H1 (cell line): ENCODE data around the gene ATAD3A. TPM values are rescaled to one million over a fixed set of nuclear protein-coding genes. Genes with fewer than 3 reads are reported as not detected.

Experiments
- CTCF ChIA-PET: fragments of 300-600 bp; sonication (Branson Sonifier 250); formaldehyde crosslinking; loops from one replicate; lab custom pipeline; 2021; ENCODE audit not compliant: partially characterized antibody; lab: Charles Lee
- POLR2A ChIA-PET: fragments of 300-600 bp; sonication (Branson Sonifier 250); formaldehyde crosslinking; loops from one replicate; lab custom pipeline; 2021; ENCODE audit warnings: inconsistent platforms; ENCODE audit not compliant: partially characterized antibody; lab: Charles Lee
- DNase-seq, 2 experiments: peaks; one replicate each; pipeline versions ENCODE4 v3.0.0 to v3.0.0-alpha.2; 2010 to 2022; ENCODE audit warnings: low spot score in 2 of 2, low read depth in 1 of 2, mixed read lengths in 1 of 2
- FAIRE-seq: peaks from 2 replicates; lab custom pipeline; 2011; peaks lifted over from hg19 to GRCh38; lab: Jason Lieb, UNC
- H2AFZ ChIP-seq: 2 replicates; pipeline ENCODE4 v1.8.1; 2012; ENCODE audit warnings: low read length, inconsistent platforms
- H2AK5ac ChIP-seq: 2 replicates; pipeline ENCODE4 v1.6.1; 2013; ENCODE audit warnings: low read depth, low read length
- H2BK120ac ChIP-seq: replicated peaks from 2 replicates; pipeline ENCODE3; 2013; ENCODE audit warnings: low read depth, low read length, inconsistent platforms
- H2BK12ac ChIP-seq: 2 replicates; pipeline ENCODE4 v1.6.1; 2013; ENCODE audit warnings: low read depth, low read length
- H2BK15ac ChIP-seq: 2 replicates; pipeline ENCODE4 v1.6.1; 2013; ENCODE audit warnings: low read length
- H2BK20ac ChIP-seq: 2 replicates; pipeline ENCODE4 v1.6.1; 2013; ENCODE audit warnings: low read length
- H2BK5ac ChIP-seq: 2 replicates; pipeline ENCODE4 v1.6.1; 2013; ENCODE audit warnings: low read depth, low read length
- H3K14ac ChIP-seq: 2 replicates; pipeline ENCODE4 v1.6.1; 2013; ENCODE audit warnings: inconsistent platforms; ENCODE audit not compliant: insufficient read length
- H3K18ac ChIP-seq: 2 replicates; pipeline ENCODE4 v1.6.1; 2013; ENCODE audit warnings: low read length; ENCODE audit errors: extremely low read depth
- H3K23ac ChIP-seq: 2 replicates; pipeline ENCODE4 v1.6.1; 2013; ENCODE audit warnings: inconsistent platforms; ENCODE audit not compliant: insufficient read length
- H3K23me2 ChIP-seq: 2 replicates; pipeline ENCODE4 v1.6.1; 2013; ENCODE audit warnings: low read depth, low read length
- H3K27ac ChIP-seq: 2 replicates; pipeline ENCODE4 v1.6.1; 2011; ENCODE audit warnings: low read depth, low read length, inconsistent platforms
- H3K27me3 ChIP-seq, 4 experiments: replicated peaks in 1 of 4; 1 replicate in 1 of 4; 2 replicates in 3 of 4; pipeline versions ENCODE4 v1.6.1 to v1.8.1; 2011 to 2013; ENCODE audit warnings: low read length in 3 of 4, mild to moderate bottlenecking in 3 of 4, inconsistent platforms in 2 of 4, mixed read lengths in 2 of 4, moderate library complexity in 1 of 4; ENCODE audit not compliant: control insufficient read depth in 3 of 4, insufficient read depth in 3 of 4; ENCODE audit errors: extremely low read depth in 1 of 4
- H3K36me3 ChIP-seq, 4 experiments: 2 replicates each; pipeline versions ENCODE4 v1.6.1 to v1.8.1; 2011 to 2013; ENCODE audit warnings: mild to moderate bottlenecking in 4 of 4, low read length in 3 of 4, moderate library complexity in 2 of 4, control low read depth in 1 of 4, inconsistent platforms in 1 of 4; ENCODE audit not compliant: insufficient read depth in 4 of 4, control insufficient read depth in 2 of 4
- H3K4ac ChIP-seq: replicated peaks from 2 replicates; pipeline ENCODE3; 2013; ENCODE audit warnings: low read length, low read depth, mixed read lengths, inconsistent platforms; ENCODE audit not compliant: insufficient read length
- H3K4me1 ChIP-seq, 4 experiments: replicated peaks in 1 of 4; 1 replicate in 1 of 4; 2 replicates in 3 of 4; pipeline versions ENCODE4 v1.6.1 to v1.8.1; 2011 to 2013; ENCODE audit warnings: low read length in 3 of 4, inconsistent platforms in 2 of 4, mixed read lengths in 1 of 4; ENCODE audit not compliant: insufficient read depth in 4 of 4, control insufficient read depth in 3 of 4
- H3K4me2 ChIP-seq, 2 experiments: 2 replicates each; pipeline versions ENCODE4 v1.6.1 to v1.8.1; 2011 to 2013; ENCODE audit warnings: low read depth in 2 of 2, low read length in 2 of 2, control low read depth in 1 of 2, inconsistent platforms in 1 of 2, mild to moderate bottlenecking in 1 of 2; ENCODE audit not compliant: insufficient read depth in 1 of 2
- H3K4me3 ChIP-seq, 4 experiments: fragments of 200-600, 300-600 bp in 1 of 4; sonication (generic), shearing (Covaris generic), sonication (Bioruptor Twin) in 1 of 4; 2 replicates each; pipeline versions ENCODE4 v1.5.1 to v1.8.1; 2011 to 2016; ENCODE audit warnings: low read length in 4 of 4, low read depth in 3 of 4, control low read depth in 2 of 4, inconsistent platforms in 2 of 4, mild to moderate bottlenecking in 2 of 4, mixed read lengths in 1 of 4, moderate library complexity in 1 of 4; ENCODE audit not compliant: insufficient read depth in 2 of 4; ENCODE audit errors: extremely low read depth in 1 of 4
- H3K56ac ChIP-seq: replicated peaks from 2 replicates; pipeline ENCODE3; 2013; ENCODE audit warnings: low read depth, mild to moderate bottlenecking, mixed read lengths, low read length, inconsistent platforms; ENCODE audit not compliant: insufficient read length
- H3K79me1 ChIP-seq: 2 replicates; pipeline ENCODE4 v1.6.1; 2013; ENCODE audit warnings: low read depth, low read length, control low read depth
- H3K79me2 ChIP-seq, 2 experiments: 2 replicates each; pipeline versions ENCODE4 v1.6.1 to v1.8.1; 2012 to 2013; ENCODE audit warnings: low read length in 2 of 2, mild to moderate bottlenecking in 2 of 2, inconsistent platforms in 1 of 2; ENCODE audit not compliant: insufficient read depth in 2 of 2, control insufficient read depth in 1 of 2
- H3K9ac ChIP-seq, 4 experiments: replicated peaks in 1 of 4; 1 replicate in 1 of 4; 2 replicates in 3 of 4; pipeline versions ENCODE4 v1.6.1 to v1.8.1; 2011 to 2013; ENCODE audit warnings: low read depth in 3 of 4, low read length in 3 of 4, control low read depth in 2 of 4, mild to moderate bottlenecking in 2 of 4, moderate library complexity in 2 of 4, inconsistent platforms in 1 of 4; ENCODE audit errors: extremely low read depth in 1 of 4
- H3K9me3 ChIP-seq, 2 experiments: 2 replicates each; pipeline versions ENCODE4 v1.6.1 to v1.8.1; 2012 to 2013; ENCODE audit warnings: mild to moderate bottlenecking in 2 of 2, moderate library complexity in 2 of 2, control low read depth in 1 of 2, inconsistent platforms in 1 of 2, low read depth in 1 of 2, low read length in 1 of 2, mixed read lengths in 1 of 2; ENCODE audit not compliant: insufficient read depth in 2 of 2
- H4K20me1 ChIP-seq, 2 experiments: replicated peaks in 1 of 2; 2 replicates each; pipeline versions ENCODE3 to v1.8.1; 2011 to 2013; ENCODE audit warnings: inconsistent platforms in 2 of 2, low read length in 2 of 2, mild to moderate bottlenecking in 1 of 2; ENCODE audit not compliant: insufficient read depth in 2 of 2, control insufficient read depth in 1 of 2
- H4K5ac ChIP-seq: 2 replicates; pipeline ENCODE4 v1.6.1; 2013; ENCODE audit warnings: low read length, low read depth, mixed read lengths, inconsistent platforms; ENCODE audit not compliant: insufficient read length
- H4K8ac ChIP-seq: 2 replicates; pipeline ENCODE4 v1.8.0; 2013; ENCODE audit warnings: mild to moderate bottlenecking, moderate library complexity, low read length, inconsistent platforms; ENCODE audit not compliant: insufficient read depth; ENCODE audit errors: extremely low read depth
- H4K91ac ChIP-seq: replicated peaks from 2 replicates; pipeline ENCODE3; 2013; ENCODE audit warnings: low read length, mixed read lengths, inconsistent platforms; ENCODE audit not compliant: insufficient read length
- ATF3 ChIP-seq: IDR thresholded peaks from 2 replicates; pipeline ENCODE4 v1.6.1; 2011; ENCODE audit warnings: low read depth, mild to moderate bottlenecking, low read length; ENCODE audit not compliant: insufficient read depth
- BCL11A ChIP-seq, 2 experiments: IDR thresholded peaks; one replicate each; pipeline ENCODE4 v1.6.1; 2011; ENCODE audit warnings: low read depth in 2 of 2, low read length in 2 of 2, mild to moderate bottlenecking in 2 of 2
- KDM5A ChIP-seq: fragments of 200-600 bp; IDR thresholded peaks from 2 replicates; pipeline ENCODE4 v1.7.1; 2012; ENCODE audit warnings: mild to moderate bottlenecking, low read length, inconsistent platforms, mixed read lengths
- NRF1 ChIP-seq: IDR thresholded peaks from 2 replicates; pipeline ENCODE4 v1.6.1; 2011; ENCODE audit warnings: mild to moderate bottlenecking, low read depth, low read length, improper control_type of control experiment
- SAP30 ChIP-seq: fragments of 300-600 bp; sonication (generic); IDR thresholded peaks from 2 replicates; pipeline ENCODE4 v1.7.1; 2012; ENCODE audit warnings: low read length, moderate library complexity, mild to moderate bottlenecking, inconsistent platforms; ENCODE audit not compliant: insufficient read depth, insufficient replicate concordance
- SIN3A ChIP-seq, 2 experiments: IDR thresholded peaks in 1 of 2; conservative IDR thresholded peaks in 1 of 2; 2 replicates each; pipeline ENCODE4 v1.6.1; 2011 to 2012; ENCODE audit warnings: low read length in 2 of 2, improper control_type of control experiment in 1 of 2, low read depth in 1 of 2, mild to moderate bottlenecking in 1 of 2
- SP2 ChIP-seq: IDR thresholded peaks from 2 replicates; pipeline ENCODE4 v1.6.1; 2012; ENCODE audit warnings: mild to moderate bottlenecking, low read length, inconsistent platforms
- ZNF274 ChIP-seq: IDR thresholded peaks from 2 replicates; pipeline ENCODE4 v1.7.0; 2012; ENCODE audit warnings: low read length, borderline replicate concordance; ENCODE audit errors: extremely low read depth
- WGBS, 2 experiments: shearing (Covaris generic) in 1 of 2; methylation state at CpG; one replicate each; pipeline versions ENCODE4 v1.1.6 to v1.1.7; 2013 to 2015; ENCODE audit warnings: low lambda C conversion rate in 2 of 2, mixed read lengths in 2 of 2, inconsistent platforms in 1 of 2, low coverage in 1 of 2, missing lambda C conversion rate in 1 of 2; ENCODE audit not compliant: insufficient replicate concordance in 2 of 2, insufficient coverage in 1 of 2, insufficient read length in 1 of 2; ENCODE audit errors: extremely low coverage in 1 of 2, missing lambda C conversion rate in 1 of 2; 5-methylcytosine and 5-hydroxymethylcytosine counted together
- polyA plus RNA-seq, 7 experiments: library from polyadenylated mRNA; depleted of rRNA in 3 of 7; stranded (reverse) in 5 of 7; unstranded in 2 of 7; fragments of >200 nt in 5 of 7; fragments of 200-250 nt in 2 of 7; gene quantifications; 1 replicate in 5 of 7; 2 replicates in 1 of 7; 4 replicates in 1 of 7; pipeline versions ENCODE4 v1.2.1 to v1.2.3, GENCODE V29; 2011 to 2013; ENCODE audit warnings: missing spikeins in 2 of 7, mixed read lengths in 2 of 7
- total RNA-seq: library from RNA; stranded (reverse); fragmentation: NEBNext Ultra II Directional; extraction: Animal tissue kit (Norgen Biotek cat#: 25700); gene quantifications from 2 replicates; pipeline ENCODE4 v1.2.1, GENCODE V29; 2021

The ATAD3A gene
- total and polyA plus RNA-seq, 2 of the 8 experiments (the other 6 are each of a cell fraction or from before 2014, with no cell fraction given): 28.3 to 64.7 TPM

GRCh38 chr1:1487701-1488100 lies 24.3 kb upstream of the ATAD3A start:
- H3K79me2 ChIP-seq: no peaks in the 10 kb centered on the region
- H3K27me3 ChIP-seq: no peaks in the 10 kb centered on the region
- no peak overlapping the region for H3K18ac ChIP-seq
- H3K4me1 ChIP-seq: no peaks in the 10 kb centered on the region
- H3K27ac ChIP-seq: no peak overlapping the region
- H4K8ac ChIP-seq: no peak overlapping the region
- H3K56ac ChIP-seq: no peak overlapping the region
- H2BK120ac ChIP-seq: no peak overlapping the region
- no peak overlapping the region for H3K4me3 ChIP-seq
- no peak overlapping the region for H4K5ac ChIP-seq
- TF ChIP-seq KDM5A (no peak), SAP30 (no peak), BCL11A (IDR thresholded peaks at IDR 0.05; ENCODE audit: low read depth in 2 of 2, low read length in 2 of 2) (no peak), SIN3A (conservative IDR thresholded peaks at IDR 0.05 in 1 of 2, IDR thresholded peaks at IDR 0.05 in 1 of 2; ENCODE audit: low read depth in 1 of 2, low read length in 2 of 2) (no peak), ZNF274 (no peak), ATF3 (no peak), NRF1 (no peak), SP2 (no peak)
- H2BK5ac ChIP-seq: no peak overlapping the region
- no peaks in the 10 kb centered on the region for H3K23me2 ChIP-seq
- H3K9ac ChIP-seq: no peak overlapping the region
- H3K79me1 ChIP-seq: no peaks in the 10 kb centered on the region; the same call in 1 of the 2 replicates
- H2BK12ac ChIP-seq: no peak overlapping the region
- H3K36me3 ChIP-seq: peaks cover 8 to 69% (median 40%) of the 10 kb centered on the region in 4 experiments
- WGBS, 2 experiments: 97% methylated on average over 15 of the region's 18 CpGs; no CpG with 5 or more reads in 1 of the 2 experiments
- no peak overlapping the region for H4K91ac ChIP-seq
- no peak overlapping the region for H2BK20ac ChIP-seq
- no peak overlapping the region for H3K4me2 ChIP-seq
- H3K14ac ChIP-seq: no peak overlapping the region
- POLR2A ChIA-PET: interaction anchor here (1.1 kb wide), 1 partner anchor 11 kb away, joined by 4 read pairs; no protein-coding TSS in a partner anchor
- FAIRE-seq: no peak
- no peak overlapping the region for H2BK15ac ChIP-seq
- H2AFZ ChIP-seq: no peak overlapping the region
- H3K23ac ChIP-seq: no peak overlapping the region
- no peak overlapping the region for H2AK5ac ChIP-seq
- no peaks in the 10 kb centered on the region; a peak in 1 of 4 replicates for H3K9me3 ChIP-seq
- CTCF ChIA-PET: no interaction called here
- H3K4ac ChIP-seq: no peak overlapping the region
- H4K20me1 ChIP-seq: peaks cover 0 to 1% of the 10 kb centered on the region in 2 experiments
- no peak for DNase-seq
